Right cardiac atrium (tissue), 5 donors: Measurements from ENCODE around the gene PIEZO2. TPM values are rescaled to one million over a fixed set of nuclear protein-coding genes. Genes with fewer than 3 reads are reported as not detected.
"Not testable (repeated sequence)": the region's sequence is repeated elsewhere in the genome, so short reads cannot be mapped to it uniquely, and the experiment has no call there.

Experiments used
- ATAC-seq, 2 donors: fragments of 200-7000 bp; cut with Tn5 transposase; one replicate each; pipeline versions ENCODE4 v1.8.0 to v1.9.1; 2020; ENCODE audit warnings: moderate library complexity in 2 of 2, mild to moderate bottlenecking in 1 of 2
- DNase-seq, 3 donors: peaks; one replicate each; pipeline ENCODE4 v3.0.0-alpha.2; 2020
- H3K27ac ChIP-seq: one replicate; pipeline ENCODE4 v1.5.1; 2013; ENCODE audit warnings: mild to moderate bottlenecking, low read length, control low read depth, moderate library complexity
- H3K27me3 ChIP-seq: one replicate; pipeline ENCODE4 v1.6.1; 2013; ENCODE audit not compliant: control insufficient read depth, insufficient read depth
- H3K4me1 ChIP-seq: one replicate; pipeline ENCODE4 v1.6.1; 2013; ENCODE audit warnings: low read length; ENCODE audit not compliant: control insufficient read depth, insufficient read depth
- H3K4me3 ChIP-seq: one replicate; pipeline ENCODE4 v1.5.1; 2013; ENCODE audit warnings: low read length, control low read depth
- H3K9me3 ChIP-seq: one replicate; pipeline ENCODE4 v1.6.1; 2013; ENCODE audit warnings: low read length; ENCODE audit not compliant: control insufficient read depth
- WGBS: extraction: QIAGEN DNeasy Blood & Tissue Kit; methylation state at CpG from one replicate; pipeline ENCODE4 v1.1.7; 2013; 5-methylcytosine and 5-hydroxymethylcytosine counted together
- intact Hi-C, 4 donors: fragments of 100-400 bp; cut with DNase I; formaldehyde crosslinking; loops; one replicate each; pipeline versions ENCODE4 v1.11.0 to v1.14.0; 2022 to 2023
- polyA plus RNA-seq: library from polyadenylated mRNA; stranded (reverse); fragments of 200-250 nt; gene quantifications from one replicate; pipeline ENCODE4 v1.2.3, GENCODE V29; 2013
- total RNA-seq, 4 donors: library from RNA; stranded (reverse); fragmentation: NEBNext Ultra II Directional; extraction: Animal tissue kit (Norgen Biotek cat#: 25700); gene quantifications; one replicate each; pipeline ENCODE4 v1.2.1, GENCODE V29; 2021
- donor health status: healthy with polysubstance abuse.
- donor health status: DM: no; HTN: yes; CAD: no.
- donor health status: DM: no; HTN: no; CAD: no.
- donor health status: DM: no; HTN: yes; CAD: no; lungs with severe emphysema.
- donor health status: DM: yes; HTN: yes; CAD: no.

The PIEZO2 gene
- total and polyA plus RNA-seq, 5 donors: 0.18 to 0.93 (median 0.56) TPM

- WGBS: 45% methylated on average over 9 of the region's 9 CpGs
- peak in 1 of 2 donors; percentile 88 for ATAC-seq
Measured at GRCh38 chr18:10936176-10937053, 213.0 kb downstream of the PIEZO2 start.

DNA sequence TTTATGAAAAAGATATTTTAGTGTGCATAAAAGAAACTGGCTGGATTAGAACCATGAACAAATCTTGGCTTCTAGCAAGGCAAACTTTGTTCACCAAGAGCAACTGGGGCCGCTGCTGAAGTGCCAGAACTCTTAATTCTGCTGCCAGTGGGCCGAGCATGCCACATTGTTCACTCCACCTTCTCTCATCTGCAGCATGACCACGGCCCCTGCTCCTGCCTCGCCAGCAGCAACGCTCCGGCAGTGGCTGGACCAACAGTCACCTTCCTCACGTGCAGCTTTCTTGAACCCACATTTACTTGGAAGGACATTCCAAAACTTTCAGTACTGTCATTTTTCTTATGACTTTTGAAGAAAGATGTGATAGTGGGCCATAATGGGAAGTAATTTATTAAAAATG is 213.8 kb downstream of the PIEZO2 start:
- no peaks in the 10 kb centered on the region for H3K4me1 ChIP-seq
- DNase-seq: peak in 1 of 3 donors; percentile 51
- no peak for ATAC-seq
- WGBS: 77% methylated on average over 7 of the region's 7 CpGs
- no peaks in the 10 kb centered on the region for H3K27me3 ChIP-seq
- no peak overlapping the region for H3K4me3 ChIP-seq
- no peak overlapping the region for H3K27ac ChIP-seq
- intact Hi-C loops: no loop called here
- H3K9me3 ChIP-seq: no peaks in the 10 kb centered on the region

More at GRCh38 chr18:10936176-10937053, 213.0 kb downstream of the PIEZO2 start:
- peak in 2 of 3 donors; percentile 45 to 63 for DNase-seq
- H3K9me3 ChIP-seq: no peaks in the 10 kb centered on the region
- H3K4me3 ChIP-seq: no peak overlapping the region
- H3K27ac ChIP-seq: no peak overlapping the region
- no peaks in the 10 kb centered on the region for H3K4me1 ChIP-seq
- intact Hi-C loops: no loop called here
- no peaks in the 10 kb centered on the region for H3K27me3 ChIP-seq

DNA sequence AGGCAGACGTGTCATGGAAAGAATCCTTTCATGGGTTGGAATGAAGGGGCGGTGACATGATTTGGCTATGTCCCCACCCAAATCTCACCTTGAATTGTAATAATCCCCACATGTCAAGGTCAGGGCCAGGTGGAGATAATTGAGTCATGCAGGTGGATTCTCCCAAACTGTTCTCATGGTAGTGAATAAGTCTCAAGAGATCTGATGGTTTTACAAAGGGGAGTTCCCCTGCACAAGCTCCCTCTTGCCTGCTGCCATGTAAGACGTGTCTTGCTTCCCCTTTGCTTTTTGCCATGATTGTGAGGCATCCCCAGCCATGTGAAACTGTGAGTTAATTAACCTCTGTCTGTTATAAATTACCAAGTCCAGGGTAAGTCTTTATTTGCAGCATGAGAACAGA is 215.7 kb downstream of the PIEZO2 start:
- ATAC-seq, DNase-seq, H3K27me3 ChIP-seq, H3K27ac ChIP-seq, intact Hi-C loops, H3K4me3 ChIP-seq, H3K9me3 ChIP-seq, H3K4me1 ChIP-seq: not testable (repeated sequence)
- 90% methylated on average over 3 of the region's 3 CpGs for WGBS

DNA sequence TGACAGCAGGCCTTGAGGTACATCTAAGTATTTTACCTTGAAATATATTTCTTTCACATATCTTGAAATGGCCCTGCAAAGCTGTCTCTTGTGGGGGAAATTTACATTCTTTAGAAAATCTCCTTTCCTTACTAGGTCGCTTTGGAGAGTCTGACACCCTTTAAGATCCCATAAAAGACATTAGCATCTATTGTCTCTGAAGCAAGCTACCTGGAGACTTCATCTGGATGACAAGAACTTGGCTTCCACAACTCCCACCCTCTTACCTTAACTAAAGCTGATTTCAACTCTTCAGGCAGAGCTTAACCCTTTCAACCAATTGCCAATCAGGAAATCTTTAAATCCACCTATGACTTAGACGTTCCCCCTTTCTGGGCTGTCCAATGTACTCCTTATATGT is 219.3 kb downstream of the PIEZO2 start:
- WGBS: 70% methylated on average over 2 of the region's 2 CpGs
- no peak for ATAC-seq
- DNase-seq: no peak

DNA sequence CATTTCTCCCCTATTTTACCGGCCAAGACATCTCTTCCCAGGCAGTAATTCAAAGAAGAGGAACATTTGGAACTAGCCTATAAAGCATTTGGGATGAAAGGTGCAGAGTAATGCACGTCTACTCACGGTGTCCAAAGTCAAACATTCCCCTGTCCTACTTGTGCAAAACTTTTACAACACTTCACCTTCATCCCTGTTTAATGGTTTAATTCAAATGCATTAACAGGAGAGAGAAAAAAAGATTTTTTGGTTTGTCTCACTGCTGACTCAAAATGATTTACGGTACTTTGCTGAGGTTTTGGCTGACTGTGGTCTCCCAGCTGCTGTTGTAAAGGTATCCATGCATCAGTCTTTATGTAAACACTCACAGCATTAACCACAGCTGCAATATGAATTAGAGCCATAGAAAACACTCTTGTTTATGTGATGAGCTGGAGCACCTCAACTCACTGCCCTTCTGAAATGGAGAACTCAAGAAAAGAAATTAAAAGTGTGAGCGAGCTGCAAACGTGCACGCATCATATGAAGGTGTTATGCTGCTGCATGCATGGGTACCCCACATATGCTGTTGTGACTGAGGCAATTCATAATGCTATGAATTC is 220.5 kb downstream of the PIEZO2 start:
- H3K9me3 ChIP-seq: no peaks in the 10 kb centered on the region
- no peak for DNase-seq
- no peak overlapping the region for H3K27ac ChIP-seq
- H3K27me3 ChIP-seq: no peaks in the 10 kb centered on the region
- 83% methylated on average over 7 of the region's 7 CpGs for WGBS
- no peaks in the 10 kb centered on the region for H3K4me1 ChIP-seq
- ATAC-seq: no peak
- intact Hi-C loops: no loop called here
- no peak overlapping the region for H3K4me3 ChIP-seq

More for the DNA sequence above, 219.3 kb downstream of the PIEZO2 start:
- Histone ChIP-seq H3K4me1 (no peaks in the 10 kb centered on the region), H3K4me3 (no peak overlapping the region), H3K27me3 (no peaks in the 10 kb centered on the region), H3K27ac (no peak overlapping the region), H3K9me3 (no peaks in the 10 kb centered on the region)
- intact Hi-C loops: no loop called here

GRCh38 chr18:10928011-10928771 is 221.2 kb downstream of the PIEZO2 start:
- 58% methylated on average over 8 of the region's 8 CpGs for WGBS

DNA sequence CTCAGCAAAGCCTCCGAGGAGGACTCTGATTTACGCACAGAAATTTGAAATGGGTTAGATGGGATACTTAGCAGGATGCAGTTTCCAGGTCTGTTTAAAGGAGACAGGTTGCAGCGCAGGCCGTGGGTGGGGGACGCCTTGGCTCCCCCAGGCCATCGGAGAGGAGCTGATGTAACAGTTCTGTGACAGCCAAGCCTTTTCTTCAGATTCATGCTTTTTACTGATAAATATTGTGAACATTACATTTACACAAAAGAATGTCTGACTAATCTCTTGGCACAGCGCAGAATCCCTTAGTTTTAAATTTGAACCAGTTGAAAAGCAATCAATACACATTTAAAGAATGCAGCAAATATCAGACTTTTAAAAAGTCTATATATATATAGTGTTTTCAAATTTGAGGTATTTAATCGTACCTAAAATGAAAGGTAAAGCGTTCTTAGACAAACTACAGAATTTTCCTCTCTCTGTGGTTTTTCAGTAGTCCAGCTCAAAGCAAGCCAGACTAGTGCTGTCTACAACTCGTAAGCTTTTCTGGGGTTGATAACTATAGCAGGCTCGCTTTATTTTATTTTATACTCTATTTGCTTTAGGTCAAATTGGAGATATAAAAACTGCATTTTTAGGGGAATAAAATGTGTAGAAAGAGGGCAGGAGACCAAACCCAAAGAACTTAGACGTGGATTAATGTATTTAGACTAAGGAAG is 221.9 kb downstream of the PIEZO2 start:
- H3K4me1 ChIP-seq: no peaks in the 10 kb centered on the region
- DNase-seq (peak; percentile 31 to 48 (median 37)), ATAC-seq (peak; percentile 74 to 79)
- H3K27ac ChIP-seq: no peak overlapping the region
- H3K9me3 ChIP-seq: no peaks in the 10 kb centered on the region
- no peaks in the 10 kb centered on the region for H3K27me3 ChIP-seq
- WGBS: 40% methylated on average over 12 of the region's 12 CpGs
- H3K4me3 ChIP-seq: peak overlapping the region; percentile 32
- intact Hi-C loops: no loop called here

More at GRCh38 chr18:10928011-10928771, 221.2 kb downstream of the PIEZO2 start:
- H3K27ac ChIP-seq: no peak overlapping the region
- H3K27me3 ChIP-seq: no peaks in the 10 kb centered on the region
- no peak for DNase-seq
- no peak for ATAC-seq
- intact Hi-C loops: no loop called here
- H3K4me3 ChIP-seq: no peak overlapping the region
- H3K9me3 ChIP-seq: no peaks in the 10 kb centered on the region
- H3K4me1 ChIP-seq: no peaks in the 10 kb centered on the region

- no peaks in the 10 kb centered on the region for H3K4me1 ChIP-seq
- no peaks in the 10 kb centered on the region for H3K9me3 ChIP-seq
- intact Hi-C loops: no loop called here
- ATAC-seq: peak in 1 of 2 donors; percentile 63
- peak overlapping the region; percentile 32 for H3K4me3 ChIP-seq
- 32% methylated on average over 13 of the region's 13 CpGs for WGBS
- peak in 1 of 3 donors; percentile 41 for DNase-seq
- H3K27ac ChIP-seq: no peak overlapping the region
- no peaks in the 10 kb centered on the region for H3K27me3 ChIP-seq
Measured at GRCh38 chr18:10926621-10927161, 222.7 kb downstream of the PIEZO2 start.

GRCh38 chr18:10924290-10924689 is 225.1 kb downstream of the PIEZO2 start:
- WGBS: 92% methylated on average over 4 of the region's 4 CpGs
- intact Hi-C loops: no loop called here
- Histone ChIP-seq H3K9me3 (no peaks in the 10 kb centered on the region), H3K27ac (no peak overlapping the region), H3K4me3 (no peak overlapping the region), H3K4me1 (no peaks in the 10 kb centered on the region), H3K27me3 (no peaks in the 10 kb centered on the region)
- no peak for ATAC-seq
- DNase-seq: no peak

- no peaks in the 10 kb centered on the region for H3K9me3 ChIP-seq
- no peaks in the 10 kb centered on the region for H3K27me3 ChIP-seq
- H3K4me3 ChIP-seq: no peak overlapping the region
- no peak overlapping the region for H3K27ac ChIP-seq
- no peaks in the 10 kb centered on the region for H3K4me1 ChIP-seq
- intact Hi-C loops: no loop called here
- ATAC-seq (no peak), DNase-seq (no peak)
- WGBS: 61% methylated on average over 1 of the region's 1 CpG
Measured at GRCh38 chr18:10923551-10924070, 225.8 kb downstream of the PIEZO2 start.
